ENCODE measurements around the gene AUNIP. TPM values are rescaled to one million over a fixed set of nuclear protein-coding genes. Genes with fewer than 3 reads are reported as not detected.

AUNIP gene
- total RNA-seq, 1 experiment from 2014 or later = 22.2 TPM

DNA sequence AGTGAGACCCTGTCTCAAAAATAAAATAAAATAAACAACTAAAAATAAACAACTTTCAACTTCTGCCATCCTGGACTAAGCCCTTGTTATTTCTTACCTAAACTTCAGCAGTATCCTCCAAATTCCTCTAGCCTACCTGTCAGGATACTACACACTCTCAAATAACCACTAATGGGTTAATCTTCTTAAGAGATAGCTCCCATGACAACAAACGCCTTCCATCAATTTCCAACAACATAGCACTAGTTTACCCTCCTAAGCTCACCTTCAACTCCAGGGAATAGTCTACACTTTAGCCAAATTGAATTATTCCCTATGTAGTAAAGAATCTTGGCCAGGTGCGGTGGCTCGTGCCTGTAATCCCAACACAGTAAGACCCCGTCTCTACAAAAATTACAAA, 11.3 kb downstream of the AUNIP start:
- Mint-ChIP-seq H3K4me3 (no peak overlapping the region), H3K27me3 (ENCODE audit: low read depth) (no peaks in the 10 kb centered on the region), H3K9me3 (no peaks in the 10 kb centered on the region), H3K36me3 (ENCODE audit: insufficient read depth in 1 of 3, low read depth in 3 of 3) (no peaks in the 10 kb centered on the region; a peak in 1 of 7 replicates), H3K4me1 (peaks cover 10 to 14% of the 10 kb centered on the region in 2 experiments), H3K27ac (no peak overlapping the region)
- H3K9me3 ChIP-seq (ENCODE audit: control insufficient read depth, low read depth, low read length) = no peaks in the 10 kb centered on the region
- no peak overlapping the region for H3K56ac ChIP-seq (ENCODE audit: insufficient read length, low read depth, low read length)
- H2AK5ac ChIP-seq (ENCODE audit: insufficient read length, low read length) = no peak overlapping the region
- H4K5ac ChIP-seq (ENCODE audit: insufficient read length, low read depth, low read length) = no peak overlapping the region
- H3K4me2 ChIP-seq (ENCODE audit: insufficient read depth, insufficient read length, low read length) = no peak overlapping the region
- no peak overlapping the region for H2BK20ac ChIP-seq (ENCODE audit: low read depth, low read length, poor library complexity, severe bottlenecking)
- H3K14ac ChIP-seq (ENCODE audit: insufficient read depth, low read length) = no peak overlapping the region
- H3K9ac ChIP-seq (ENCODE audit: extremely low read depth, insufficient read length, low read length) = no peak overlapping the region
- TF ChIP-seq, protein P1, sequence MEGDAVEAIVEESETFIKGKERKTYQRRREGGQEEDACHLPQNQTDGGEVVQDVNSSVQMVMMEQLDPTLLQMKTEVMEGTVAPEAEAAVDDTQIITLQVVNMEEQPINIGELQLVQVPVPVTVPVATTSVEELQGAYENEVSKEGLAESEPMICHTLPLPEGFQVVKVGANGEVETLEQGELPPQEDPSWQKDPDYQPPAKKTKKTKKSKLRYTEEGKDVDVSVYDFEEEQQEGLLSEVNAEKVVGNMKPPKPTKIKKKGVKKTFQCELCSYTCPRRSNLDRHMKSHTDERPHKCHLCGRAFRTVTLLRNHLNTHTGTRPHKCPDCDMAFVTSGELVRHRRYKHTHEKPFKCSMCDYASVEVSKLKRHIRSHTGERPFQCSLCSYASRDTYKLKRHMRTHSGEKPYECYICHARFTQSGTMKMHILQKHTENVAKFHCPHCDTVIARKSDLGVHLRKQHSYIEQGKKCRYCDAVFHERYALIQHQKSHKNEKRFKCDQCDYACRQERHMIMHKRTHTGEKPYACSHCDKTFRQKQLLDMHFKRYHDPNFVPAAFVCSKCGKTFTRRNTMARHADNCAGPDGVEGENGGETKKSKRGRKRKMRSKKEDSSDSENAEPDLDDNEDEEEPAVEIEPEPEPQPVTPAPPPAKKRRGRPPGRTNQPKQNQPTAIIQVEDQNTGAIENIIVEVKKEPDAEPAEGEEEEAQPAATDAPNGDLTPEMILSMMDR (conservative IDR thresholded peaks at IDR 0.05) = no peak
- H4K8ac ChIP-seq (replicated peaks; ENCODE audit: insufficient read length, low read depth, low read length) = no peak overlapping the region
- no peak overlapping the region for H3K18ac ChIP-seq (ENCODE audit: insufficient read length, low read depth, low read length)
- H4K91ac ChIP-seq (ENCODE audit: insufficient read length, low read depth, low read length) = no peak overlapping the region
- H2BK120ac ChIP-seq (ENCODE audit: low read depth, low read length, poor library complexity, severe bottlenecking) = no peak overlapping the region
- no CpG with 5 or more reads among the region's 4 CpGs for WGBS (ENCODE audit: extremely low coverage, insufficient read length, low lambda C conversion rate)
- no peaks in the 10 kb centered on the region; the same call in 1 of the 2 replicates for H3K79me2 ChIP-seq (ENCODE audit: insufficient read depth, low read length)
- H3K4ac ChIP-seq (ENCODE audit: low read depth, low read length) = no peak overlapping the region
- no peak overlapping the region for H2BK5ac ChIP-seq (ENCODE audit: insufficient read length, low read length)
- no peak for DNase-seq
- H3K23ac ChIP-seq (ENCODE audit: insufficient read length, low read depth, low read length) = no peak overlapping the region
- H3T11ph ChIP-seq (ENCODE audit: low read length) = no peak overlapping the region
- H4K20me1 ChIP-seq (ENCODE audit: control insufficient read depth, insufficient read depth, insufficient read length) = no peaks in the 10 kb centered on the region
- H3K27me3 ChIP-seq (ENCODE audit: insufficient read depth, low read length) = no peaks in the 10 kb centered on the region
- no peaks in the 10 kb centered on the region for H3K4me1 ChIP-seq (ENCODE audit: insufficient read depth, low read length)
- no peak overlapping the region for H3K27ac ChIP-seq (ENCODE audit: insufficient read length, low read depth, low read length)
- no peaks in the 10 kb centered on the region for H3K23me2 ChIP-seq (ENCODE audit: insufficient read length, low read depth, low read length, poor library complexity, severe bottlenecking)
- no peaks in the 10 kb centered on the region for H3K79me1 ChIP-seq (ENCODE audit: insufficient read depth, low read depth, low read length, poor library complexity, severe bottlenecking)
- H2AFZ ChIP-seq (ENCODE audit: low read length) = no peak overlapping the region
- H2BK12ac ChIP-seq (ENCODE audit: insufficient read length, low read depth, low read length) = no peak overlapping the region
- no peak overlapping the region for H2BK15ac ChIP-seq (ENCODE audit: low read depth, low read length)

Data from H9 (cell line).